DND-41 (cell line): Measurements from ENCODE around the gene NPAS2.

Experiments
- EZH2 ChIP-seq: IDR thresholded peaks from 3 replicates; pipeline ENCODE4 v1.6.1; 2012; ENCODE audit warnings: borderline replicate concordance, low read depth, mild to moderate bottlenecking, moderate library complexity, low read length, inconsistent platforms; ENCODE audit not compliant: severe bottlenecking
- TF ChIP-seq, protein P1 (sequence below): IDR thresholded peaks from 2 replicates; pipeline ENCODE4 v1.5.1; 2012; ENCODE audit warnings: borderline replicate concordance, low read length, moderate library complexity, mild to moderate bottlenecking; ENCODE audit not compliant: poor library complexity, severe bottlenecking; ENCODE audit errors: extremely low read depth

DNA sequence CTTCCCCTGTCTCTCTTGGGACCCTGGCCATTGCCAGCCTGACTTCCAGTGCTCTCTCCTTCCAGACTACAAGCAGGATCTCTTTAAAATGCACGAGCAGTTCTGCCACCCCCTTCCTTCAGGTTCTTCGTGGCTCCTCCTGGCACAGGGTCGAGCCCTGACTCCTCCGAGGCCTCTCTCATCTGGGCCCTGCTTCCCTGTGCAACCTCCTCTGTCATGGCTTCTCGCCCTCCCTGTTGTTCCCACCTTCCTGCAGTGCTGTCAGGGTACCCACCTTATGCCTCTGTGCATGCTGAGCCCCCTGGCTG, 125.4 kb downstream of the NPAS2 start:
- TF ChIP-seq, protein P1, sequence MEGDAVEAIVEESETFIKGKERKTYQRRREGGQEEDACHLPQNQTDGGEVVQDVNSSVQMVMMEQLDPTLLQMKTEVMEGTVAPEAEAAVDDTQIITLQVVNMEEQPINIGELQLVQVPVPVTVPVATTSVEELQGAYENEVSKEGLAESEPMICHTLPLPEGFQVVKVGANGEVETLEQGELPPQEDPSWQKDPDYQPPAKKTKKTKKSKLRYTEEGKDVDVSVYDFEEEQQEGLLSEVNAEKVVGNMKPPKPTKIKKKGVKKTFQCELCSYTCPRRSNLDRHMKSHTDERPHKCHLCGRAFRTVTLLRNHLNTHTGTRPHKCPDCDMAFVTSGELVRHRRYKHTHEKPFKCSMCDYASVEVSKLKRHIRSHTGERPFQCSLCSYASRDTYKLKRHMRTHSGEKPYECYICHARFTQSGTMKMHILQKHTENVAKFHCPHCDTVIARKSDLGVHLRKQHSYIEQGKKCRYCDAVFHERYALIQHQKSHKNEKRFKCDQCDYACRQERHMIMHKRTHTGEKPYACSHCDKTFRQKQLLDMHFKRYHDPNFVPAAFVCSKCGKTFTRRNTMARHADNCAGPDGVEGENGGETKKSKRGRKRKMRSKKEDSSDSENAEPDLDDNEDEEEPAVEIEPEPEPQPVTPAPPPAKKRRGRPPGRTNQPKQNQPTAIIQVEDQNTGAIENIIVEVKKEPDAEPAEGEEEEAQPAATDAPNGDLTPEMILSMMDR = no peak
- TF ChIP-seq EZH2 = no peak
